Superior temporal gyrus (tissue), 1 donor: ENCODE results near the gene C11orf68.
"Not testable (repeated sequence)": the region's sequence is repeated elsewhere in the genome, so short reads cannot be mapped to it uniquely, and the experiment has no call there.

ENCODE experiments used
- DNase-seq: peaks from one replicate; pipeline ENCODE4 v3.0.0-alpha.2; 2016; ENCODE audit errors: extremely low spot score

The C11orf68 gene

DNA sequence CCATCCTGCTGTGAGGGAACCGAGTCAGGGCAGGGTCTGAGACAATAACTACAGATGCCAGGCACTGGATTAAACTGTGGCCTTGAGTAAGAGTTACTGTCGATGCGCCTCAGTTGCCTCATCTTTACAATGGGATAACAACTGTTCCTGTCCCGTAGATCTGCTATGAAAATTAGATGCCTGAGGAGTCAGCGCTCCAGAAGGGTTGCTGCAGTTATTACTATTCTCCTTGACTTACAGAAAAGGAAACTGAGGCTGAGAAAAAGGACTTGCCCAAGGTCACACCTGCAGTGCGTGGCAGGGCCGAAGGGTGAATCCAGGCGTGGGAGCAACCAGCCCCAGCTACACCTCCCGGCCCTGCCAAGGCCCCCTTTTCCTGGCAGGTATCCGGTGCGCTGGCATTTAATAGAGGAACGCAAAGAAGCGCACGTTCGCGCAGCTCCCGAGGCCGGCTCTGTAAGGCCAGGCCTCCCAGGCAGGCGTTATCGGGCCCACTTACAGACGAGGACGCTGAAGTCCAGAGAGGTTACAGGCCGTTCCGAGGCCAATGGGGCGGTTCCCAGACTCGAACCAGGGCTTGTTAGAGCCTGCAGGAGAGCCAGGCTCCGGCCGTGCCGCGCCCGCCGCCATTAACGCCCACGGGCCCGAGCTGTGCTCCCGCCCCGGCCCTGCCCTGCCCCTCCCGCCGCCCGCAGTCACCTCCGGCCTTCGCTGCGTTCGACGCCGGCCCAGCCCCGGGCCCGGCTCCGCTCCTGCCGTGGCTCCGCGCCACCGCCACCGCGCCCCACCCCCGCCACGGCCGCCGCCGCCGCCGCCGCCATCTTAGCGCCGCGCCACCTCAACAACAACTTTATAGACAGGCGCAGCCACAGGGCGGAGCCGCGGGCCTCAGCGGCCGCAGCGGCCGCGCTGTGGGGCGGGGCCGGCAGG is at the start of gene C11orf68:
C11orf68 (minus strand) TSS at position 852 of the 930 bp plus-strand sequence; CDS start at position 821, 31 bp downstream.
- no peak for DNase-seq

DNA sequence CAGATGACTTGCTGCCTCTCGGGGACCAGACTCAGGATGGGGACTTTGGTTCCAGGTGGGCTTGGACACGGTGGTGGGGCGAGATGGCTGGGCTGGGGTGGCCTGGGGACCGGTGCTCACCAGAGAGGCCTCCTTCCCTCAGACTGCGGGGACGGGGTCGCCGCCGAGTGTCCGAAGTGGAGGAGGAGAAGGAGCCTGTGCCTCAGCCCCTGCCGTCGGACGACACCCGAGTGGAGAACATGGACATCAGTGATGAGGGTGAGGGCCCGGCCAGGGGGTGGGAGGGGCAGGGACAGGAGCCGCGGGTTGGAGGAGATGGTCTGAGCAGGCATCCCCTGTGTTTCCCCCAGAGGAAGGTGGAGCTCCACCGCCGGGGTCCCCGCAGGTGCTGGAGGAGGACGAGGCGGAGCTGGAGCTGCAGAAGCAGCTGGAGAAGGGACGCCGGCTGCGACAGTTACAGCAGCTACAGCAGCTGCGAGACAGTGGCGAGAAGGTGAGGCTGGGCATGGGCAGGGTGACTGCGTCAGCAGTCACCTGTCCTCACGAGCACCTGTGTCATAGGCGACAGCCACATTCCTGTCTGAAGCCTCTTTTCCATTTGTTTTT is 48.6 kb upstream of the C11orf68 start:
- no peak for DNase-seq

DNA sequence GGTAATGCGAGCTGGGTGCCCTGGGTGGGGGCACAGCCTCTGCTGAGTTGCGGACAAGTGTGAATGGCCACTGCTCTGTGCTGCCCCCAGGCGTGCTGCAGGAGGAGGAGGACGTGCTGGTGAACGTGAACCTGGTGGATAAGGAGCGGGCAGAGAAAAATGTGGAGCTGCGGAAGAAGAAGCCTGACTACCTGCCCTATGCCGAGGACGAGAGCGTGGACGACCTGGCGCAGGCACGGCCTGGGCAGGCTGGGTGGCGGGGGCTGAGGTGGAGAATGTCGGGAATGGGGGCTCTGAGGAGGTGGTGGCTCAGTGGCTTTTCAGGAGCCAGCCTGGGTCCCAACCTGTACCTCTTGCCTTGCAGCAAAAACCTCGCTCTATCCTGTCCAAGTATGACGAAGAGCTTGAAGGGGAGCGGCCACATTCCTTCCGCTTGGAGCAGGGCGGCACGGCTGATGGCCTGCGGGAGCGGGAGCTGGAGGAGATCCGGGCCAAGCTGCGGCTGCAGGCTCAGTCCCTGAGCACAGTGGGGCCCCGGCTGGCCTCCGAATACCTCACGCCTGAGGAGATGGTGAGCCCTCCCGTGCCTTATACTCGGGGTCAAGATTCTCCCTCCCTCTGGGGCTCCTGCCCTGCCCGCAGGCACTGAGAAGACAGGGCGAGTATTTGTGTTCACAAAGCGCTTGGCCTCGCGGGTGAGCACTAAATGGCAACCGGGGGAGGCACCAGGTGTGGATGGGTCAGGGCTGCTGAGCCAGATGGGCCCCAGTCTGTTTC is 47.3 kb upstream of the C11orf68 start:
- no peak for DNase-seq

- no peak for DNase-seq
Observed at GRCh38 chr11:65964906-65965305, 46.0 kb upstream of the C11orf68 start.

GRCh38 chr11:65962141-65962564 is 43.3 kb upstream of the C11orf68 start:
- DNase-seq = no peak

- DNase-seq = peak; percentile 99
Observed at GRCh38 chr11:65961267-65962140, 42.6 kb upstream of the C11orf68 start, which contains the start of gene SART1. SART1 (plus strand) TSS chr11:65961734; CDS start chr11:65961781, 47 bp downstream.

GRCh38 chr11:65960824-65961266 is 42.0 kb upstream of the C11orf68 start:
- no peak for DNase-seq

- DNase-seq = no peak
Observed at GRCh38 chr11:65958774-65959420, 40.0 kb upstream of the C11orf68 start.

DNA sequence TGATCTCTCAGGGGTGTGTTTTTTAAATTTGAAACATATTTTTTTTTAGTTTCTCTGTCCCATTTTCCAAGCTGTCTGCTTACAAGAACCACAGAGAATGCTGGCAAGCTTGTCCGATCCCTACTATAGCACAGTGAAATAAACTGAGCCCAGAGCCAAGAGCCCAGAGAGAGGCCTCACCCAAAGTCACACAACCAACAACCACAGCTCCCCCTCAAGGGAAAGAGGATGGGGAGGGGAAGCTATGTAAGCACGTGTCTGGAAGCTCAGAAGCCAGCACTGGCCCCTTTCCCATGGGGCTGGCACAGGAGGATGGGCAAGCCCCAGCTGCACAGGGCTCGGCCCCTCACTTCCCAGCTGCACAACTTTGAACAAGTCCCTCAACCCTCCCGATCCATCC is 39.4 kb upstream of the C11orf68 start:
- no peak for DNase-seq

- no peak for DNase-seq
Observed at GRCh38 chr11:65954771-65955170, 35.9 kb upstream of the C11orf68 start.

DNA sequence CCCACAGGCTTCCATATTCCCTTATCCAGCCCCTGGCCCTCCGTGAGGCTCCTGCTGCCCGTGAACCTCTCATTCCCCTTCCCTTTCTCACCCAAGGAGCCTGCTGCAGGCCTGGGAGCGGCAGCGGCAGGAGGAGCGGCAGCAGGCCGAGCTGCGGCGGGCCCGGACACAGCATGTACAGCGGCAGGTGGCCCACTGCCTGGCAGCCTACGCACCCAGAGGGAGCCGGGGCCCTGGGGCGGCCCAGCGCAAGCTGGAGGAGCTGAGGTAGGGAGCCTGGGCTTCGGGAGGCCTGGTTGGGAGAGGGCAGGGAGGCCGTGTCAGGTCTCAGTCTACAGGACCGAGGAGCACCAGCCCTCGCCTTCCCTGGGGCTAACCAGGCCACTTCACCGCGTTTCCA is 34.6 kb upstream of the C11orf68 start:
- no peak for DNase-seq

- no peak for DNase-seq
Observed at GRCh38 chr11:65952052-65952521, 33.2 kb upstream of the C11orf68 start.

DNA sequence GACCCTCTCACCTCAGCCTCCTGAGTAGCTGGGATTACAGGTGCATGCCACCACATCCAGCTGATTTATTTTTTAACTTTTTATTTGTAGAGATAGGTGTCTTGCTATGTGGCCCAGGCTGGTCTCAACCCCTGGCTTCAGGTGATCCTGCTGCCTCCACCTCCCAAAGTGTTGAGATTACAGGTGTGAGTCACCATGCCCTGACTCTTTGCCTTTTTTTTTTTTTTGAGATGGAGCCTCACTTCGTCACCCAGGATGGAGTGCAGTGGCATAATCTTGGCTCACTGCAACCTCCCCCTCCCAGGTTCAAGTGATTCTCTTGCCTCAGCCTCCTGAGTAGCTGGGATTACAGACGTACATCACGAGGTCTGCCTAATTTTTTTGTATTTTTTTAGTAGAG is 32.8 kb upstream of the C11orf68 start:
- not testable (repeated sequence) for DNase-seq

DNA sequence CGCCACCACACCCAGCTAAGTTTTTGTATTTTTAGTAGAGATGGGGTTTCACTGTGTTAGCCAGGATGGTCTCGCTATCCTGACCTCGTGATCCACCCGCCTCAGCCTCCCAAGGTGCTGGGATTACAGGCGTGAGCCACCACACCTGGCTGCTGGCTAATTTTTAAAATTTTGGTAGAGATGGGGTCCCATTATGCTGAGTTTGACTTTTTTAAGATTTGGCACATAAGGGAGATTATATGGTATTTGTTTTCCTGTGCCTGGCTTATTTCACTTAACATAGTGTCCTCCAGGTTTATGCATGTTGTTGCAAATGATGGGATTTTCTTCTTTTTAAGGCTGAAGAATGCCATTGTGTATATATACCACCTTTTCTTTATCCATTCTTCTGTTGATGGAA is 31.8 kb upstream of the C11orf68 start:
- DNase-seq = not testable (repeated sequence)

GRCh38 chr11:65947603-65948125 is 28.8 kb upstream of the C11orf68 start:
- no peak for DNase-seq

DNA sequence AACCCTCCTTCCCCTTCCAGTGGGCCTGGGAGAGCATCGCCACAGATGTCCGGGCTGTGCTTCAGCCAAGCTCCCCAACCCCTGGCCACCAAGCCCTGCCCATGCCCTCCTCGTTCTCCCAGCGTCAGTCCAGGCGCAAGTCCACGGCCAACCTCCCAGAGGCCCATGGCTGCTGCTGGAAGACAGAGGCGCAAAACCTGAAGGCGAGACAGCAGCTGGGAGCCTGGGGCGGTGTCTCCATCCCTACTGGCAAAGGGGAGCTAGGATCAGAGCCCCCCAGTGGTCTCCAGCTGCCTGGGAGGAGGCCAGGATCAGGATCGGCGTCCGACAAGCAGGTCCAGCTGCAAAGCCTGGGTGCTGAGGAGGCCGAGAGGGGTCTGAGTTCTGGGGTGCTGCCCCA is 28.3 kb upstream of the C11orf68 start:
- no peak for DNase-seq

DNA sequence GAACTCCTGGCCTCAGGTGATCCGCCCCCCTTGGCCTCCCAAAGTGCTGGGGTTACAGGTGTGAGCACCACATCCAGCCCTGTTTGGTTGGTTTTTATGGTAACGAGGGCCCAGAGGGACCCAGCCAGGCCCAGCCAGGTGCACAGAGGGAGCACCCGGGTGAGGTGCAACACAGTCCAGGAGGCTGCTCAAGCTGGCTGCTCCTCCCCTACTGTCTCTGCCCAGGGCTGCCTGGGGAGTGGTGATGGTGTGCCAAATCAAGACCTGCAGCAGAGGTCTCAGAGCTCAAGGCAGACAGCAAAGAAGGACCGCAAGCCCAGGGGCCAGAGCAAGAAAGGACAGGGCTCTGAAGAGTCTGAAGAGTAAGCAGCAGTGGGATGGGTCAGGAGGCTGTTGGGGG is 27.8 kb upstream of the C11orf68 start:
- no peak for DNase-seq

GRCh38 chr11:65945941-65946558 is 27.2 kb upstream of the C11orf68 start:
- DNase-seq = no peak

- DNase-seq = no peak
Observed at GRCh38 chr11:65945430-65945911, 26.6 kb upstream of the C11orf68 start, which contains the start of gene TSGA10IP. TSGA10IP (plus strand) TSS chr11:65945480; CDS start chr11:65945676, 196 bp downstream.
